Measurements from ENCODE around the gene OXSR1. TPM values are rescaled to one million over a fixed set of nuclear protein-coding genes. Genes with fewer than 3 reads are reported as not detected.

Gene OXSR1
- total RNA-seq, 2 experiments from 2014 or later, result 53.7 to 56.0 TPM

GRCh38 chr3:38137615-38138348 is 27.6 kb upstream of the OXSR1 start:
- H3K27me3 Mint-ChIP-seq, result no peaks in the 10 kb centered on the region
- H3K4me3 Mint-ChIP-seq, result peak overlapping the region; percentile 97
- intact Hi-C loops (cut with DNase I, micrococcal nuclease), result loop anchor here (1.0 to 10.0 kb wide), 14 partner anchors 14 to 1250 kb away; partner anchors contain the start of genes ACVR2B (in 2 of the 2), DLEC1 (in 2 of the 2), OXSR1 (in 2 of the 2) and XYLB (in 2 of the 2)
- peaks cover 46% of the 10 kb centered on the region for H3K36me3 Mint-ChIP-seq (ENCODE audit: low read depth)
- ChIA-PET CTCF (interaction anchor here (0.9 to 2.9 kb wide), 7 partner anchors 9 to 208 kb away, joined by 3 to 16 read pairs (median 4); partner anchors contain the start of genes OXSR1 and XYLB), POLR2A (interaction anchor here (1.0 to 4.3 kb wide), 3 partner anchors 27 to 209 kb away, joined by 3 to 47 read pairs (median 4); partner anchors contain the start of genes OXSR1 and XYLB)
- peak; percentile 5 for ATAC-seq
- peak overlapping the region; percentile 100 for H3K27ac Mint-ChIP-seq
- H3K9me3 Mint-ChIP-seq (ENCODE audit: low read depth), result no peaks in the 10 kb centered on the region
- peak; percentile 58 for DNase-seq
- H3K4me1 Mint-ChIP-seq, result peaks cover 53% of the 10 kb centered on the region

- no peaks in the 10 kb centered on the region for H3K9me3 Mint-ChIP-seq (ENCODE audit: low read depth)
- ChIA-PET CTCF (interaction anchor here (0.6 to 2.9 kb wide), 4 partner anchors 13 to 51 kb away, joined by 3 to 16 read pairs (median 5); partner anchors contain the start of gene OXSR1), POLR2A (interaction anchor here (0.7 to 4.3 kb wide), 2 partner anchors 26 to 1277 kb away, joined by 3 to 47 read pairs; partner anchors contain the start of gene OXSR1)
- H3K27ac Mint-ChIP-seq, result peak within 1 kb of the TSS; percentile 100
- peaks cover 49% of the 10 kb centered on the region for H3K4me1 Mint-ChIP-seq
- H3K36me3 Mint-ChIP-seq (ENCODE audit: low read depth), result peaks cover 44% of the 10 kb centered on the region
- no peaks in the 10 kb centered on the region for H3K27me3 Mint-ChIP-seq
- DNase-seq, result peak; percentile 92
- intact Hi-C loops (cut with DNase I, micrococcal nuclease), result loop anchor here (1.0 to 10.0 kb wide), 6 partner anchors 13 to 1249 kb away; partner anchors contain the start of gene ACVR2B (in 1 of the 2)
- H3K4me3 Mint-ChIP-seq, result peak within 1 kb of the TSS; percentile 97
- peak; percentile 50 for ATAC-seq
These were observed 26.8 kb upstream of the OXSR1 start, which contains the start of gene MYD88 for GRCh38 chr3:38138349-38139190. TSS of gene MYD88 (plus strand) at chr3:38138661. CDS start at chr3:38138701, 40 bp downstream.

GRCh38 chr3:38139191-38139590 is 26.1 kb upstream of the OXSR1 start:
- H3K4me1 Mint-ChIP-seq, result peaks cover 44% of the 10 kb centered on the region
- intact Hi-C loops (cut with DNase I, micrococcal nuclease), result loop anchor here (5.0 to 10.0 kb wide), 5 partner anchors 73 to 1248 kb away; partner anchors contain the start of gene ACVR2B (in 1 of the 2)
- H3K27me3 Mint-ChIP-seq, result no peaks in the 10 kb centered on the region
- ATAC-seq, result no peak
- ChIA-PET POLR2A (interaction anchor here (0.7 to 4.3 kb wide), 2 partner anchors 25 to 1276 kb away, joined by 3 to 47 read pairs; partner anchors contain the start of gene OXSR1), CTCF (interaction anchor here (1.0 to 2.9 kb wide), 3 partner anchors 18 to 26 kb away, joined by 4 to 16 read pairs (median 6); partner anchors contain the start of gene OXSR1)
- peak overlapping the region; percentile 97 for H3K4me3 Mint-ChIP-seq
- H3K27ac Mint-ChIP-seq, result peak overlapping the region; percentile 100
- peaks cover 40% of the 10 kb centered on the region for H3K36me3 Mint-ChIP-seq (ENCODE audit: low read depth)
- no peaks in the 10 kb centered on the region for H3K9me3 Mint-ChIP-seq (ENCODE audit: low read depth)
- no peak for DNase-seq

GRCh38 chr3:38139652-38140051 is 25.7 kb upstream of the OXSR1 start:
- POLR2A ChIA-PET, result interaction anchor here (4.3 kb wide), 1 partner anchor 25 kb away, joined by 47 read pairs; the partner anchor contains the start of gene OXSR1
- no peak for ATAC-seq
- no peaks in the 10 kb centered on the region for H3K9me3 Mint-ChIP-seq (ENCODE audit: low read depth)
- H3K27ac Mint-ChIP-seq, result peak overlapping the region; percentile 100
- peak overlapping the region; percentile 97 for H3K4me3 Mint-ChIP-seq
- H3K27me3 Mint-ChIP-seq, result no peaks in the 10 kb centered on the region
- H3K4me1 Mint-ChIP-seq, result peaks cover 40% of the 10 kb centered on the region
- peaks cover 37% of the 10 kb centered on the region for H3K36me3 Mint-ChIP-seq (ENCODE audit: low read depth)
- no peak for DNase-seq
- intact Hi-C loops (cut with DNase I, micrococcal nuclease), result loop anchor here (5.0 to 10.0 kb wide), 5 partner anchors 73 to 1248 kb away; partner anchors contain the start of gene ACVR2B (in 1 of the 2)
- CTCF ChIA-PET, result interaction anchor here (1.6 kb wide), 1 partner anchor 17 kb away, joined by 4 read pairs; no protein-coding TSS in a partner anchor

GRCh38 chr3:38140326-38141172 is 24.8 kb upstream of the OXSR1 start:
- ATAC-seq, result no peak
- H3K27me3 Mint-ChIP-seq, result no peaks in the 10 kb centered on the region
- peaks cover 32% of the 10 kb centered on the region for H3K4me1 Mint-ChIP-seq
- ChIA-PET CTCF (interaction anchor here (1.0 to 1.6 kb wide), 2 partner anchors 16 to 26 kb away, joined by 4 to 5 read pairs; no protein-coding TSS in a partner anchor), POLR2A (interaction anchor here (1.2 to 4.3 kb wide), 2 partner anchors 13 to 24 kb away, joined by 3 to 47 read pairs; partner anchors contain the start of gene OXSR1)
- H3K27ac Mint-ChIP-seq, result no peak overlapping the region
- peaks cover 31% of the 10 kb centered on the region for H3K36me3 Mint-ChIP-seq (ENCODE audit: low read depth)
- no peak for DNase-seq
- H3K4me3 Mint-ChIP-seq, result peak overlapping the region; percentile 97
- peaks cover 3% of the 10 kb centered on the region for H3K9me3 Mint-ChIP-seq (ENCODE audit: low read depth)
- intact Hi-C loops (cut with DNase I, micrococcal nuclease), result no loop called here

GRCh38 chr3:38141173-38141951 is 24.0 kb upstream of the OXSR1 start:
- Mint-ChIP-seq H3K4me3 (no peak overlapping the region), H3K9me3 (ENCODE audit: low read depth) (peaks cover 7% of the 10 kb centered on the region), H3K27ac (no peak overlapping the region), H3K27me3 (no peaks in the 10 kb centered on the region), H3K36me3 (ENCODE audit: low read depth) (peaks cover 25% of the 10 kb centered on the region), H3K4me1 (peaks cover 30% of the 10 kb centered on the region)
- ATAC-seq (no peak), DNase-seq (no peak)
- CTCF ChIA-PET, result interaction anchor here (0.5 to 1.1 kb wide), 4 partner anchors 13 to 514 kb away, joined by 3 to 5 read pairs (median 4); no protein-coding TSS in a partner anchor
- intact Hi-C loops (cut with DNase I, micrococcal nuclease), result no loop called here
- POLR2A ChIA-PET, result interaction anchor here (0.5 to 1.2 kb wide), 5 partner anchors 11 to 27 kb away, joined by 3 to 5 read pairs (median 3); partner anchors contain the start of gene OXSR1

GRCh38 chr3:38141952-38142273 is 23.4 kb upstream of the OXSR1 start:
- Mint-ChIP-seq H3K4me1 (peaks cover 30% of the 10 kb centered on the region), H3K36me3 (ENCODE audit: low read depth) (peaks cover 25% of the 10 kb centered on the region), H3K27me3 (no peaks in the 10 kb centered on the region), H3K9me3 (ENCODE audit: low read depth) (peaks cover 10% of the 10 kb centered on the region), H3K4me3 (no peak overlapping the region), H3K27ac (peak overlapping the region; percentile 12)
- ChIA-PET POLR2A (interaction anchor here (0.5 to 1.2 kb wide), 4 partner anchors 12 to 28 kb away, joined by 3 to 5 read pairs (median 4); partner anchors contain the start of gene OXSR1), CTCF (interaction anchor here (0.5 to 1.1 kb wide), 3 partner anchors 14 to 514 kb away, joined by 3 to 4 read pairs (median 4); no protein-coding TSS in a partner anchor)
- ATAC-seq, result no peak
- DNase-seq, result no peak
- intact Hi-C loops (cut with DNase I, micrococcal nuclease), result no loop called here

GRCh38 chr3:38142959-38143358 is 22.4 kb upstream of the OXSR1 start:
- ChIA-PET CTCF (interaction anchor here (0.6 kb wide), 1 partner anchor 906 kb away, joined by 3 read pairs; no protein-coding TSS in a partner anchor), POLR2A (interaction anchor here (1.1 kb wide), 1 partner anchor 23 kb away, joined by 5 read pairs; the partner anchor contains the start of gene OXSR1)
- H3K4me1 Mint-ChIP-seq, result peaks cover 27% of the 10 kb centered on the region
- H3K27ac Mint-ChIP-seq, result no peak overlapping the region
- H3K4me3 Mint-ChIP-seq, result no peak overlapping the region
- ATAC-seq, result no peak
- intact Hi-C loops (cut with DNase I, micrococcal nuclease), result no loop called here
- peaks cover 23% of the 10 kb centered on the region for H3K36me3 Mint-ChIP-seq (ENCODE audit: low read depth)
- H3K27me3 Mint-ChIP-seq, result no peaks in the 10 kb centered on the region
- DNase-seq, result no peak
- peaks cover 12% of the 10 kb centered on the region for H3K9me3 Mint-ChIP-seq (ENCODE audit: low read depth)

GRCh38 chr3:38143511-38143910 is 21.8 kb upstream of the OXSR1 start:
- H3K9me3 Mint-ChIP-seq (ENCODE audit: low read depth), result peaks cover 12% of the 10 kb centered on the region
- CTCF ChIA-PET, result no interaction called here
- H3K4me1 Mint-ChIP-seq, result peaks cover 26% of the 10 kb centered on the region
- DNase-seq (no peak), ATAC-seq (no peak)
- no peak overlapping the region for H3K4me3 Mint-ChIP-seq
- no peaks in the 10 kb centered on the region for H3K27me3 Mint-ChIP-seq
- peaks cover 23% of the 10 kb centered on the region for H3K36me3 Mint-ChIP-seq (ENCODE audit: low read depth)
- no peak overlapping the region for H3K27ac Mint-ChIP-seq
- POLR2A ChIA-PET, result interaction anchor here (1.1 kb wide), 1 partner anchor 22 kb away, joined by 5 read pairs; the partner anchor contains the start of gene OXSR1
- intact Hi-C loops (cut with DNase I, micrococcal nuclease), result no loop called here
